Regular cardiac myocyte (primary cell): ENCODE results near the gene BTBD3. TPM values are rescaled to one million over a fixed set of nuclear protein-coding genes. Genes with fewer than 3 reads are reported as not detected.

Experiments
- total RNA-seq: library from RNA; depleted of rRNA; stranded (reverse); fragments of >200 nt; gene quantifications from 2 replicates; pipeline ENCODE4 v1.2.3, GENCODE V29; 2014

BTBD3 gene
- total RNA-seq: 21.1 and 23.7 TPM in 2 replicates

DNA sequence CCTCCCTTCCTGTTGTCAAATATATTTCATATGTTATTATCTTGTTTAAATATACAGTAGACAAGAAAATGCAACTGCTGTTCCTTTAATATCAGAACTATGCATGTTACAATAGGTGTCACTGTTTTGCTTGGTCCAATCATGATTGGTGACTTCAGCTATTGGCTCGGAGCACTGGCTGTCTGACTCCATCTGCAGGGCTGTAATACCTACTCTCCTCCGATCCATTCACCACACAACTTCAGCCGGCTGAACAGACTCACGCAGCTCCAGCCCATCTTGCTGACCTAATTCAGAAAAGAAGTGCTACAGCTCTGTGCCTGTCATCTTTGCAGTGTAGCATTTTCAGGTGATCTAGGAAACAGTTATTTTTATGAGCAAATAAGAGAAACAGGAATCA is at the start of gene BTBD3:
TSS of gene BTBD3 (plus strand) at position 231 of the 400 bp plus-strand sequence. CDS start 383 bp downstream, outside the sequence.

